ENCODE results near the gene TPR. TPM values are rescaled to one million over a fixed set of nuclear protein-coding genes. Genes with fewer than 3 reads are reported as not detected.

TPR gene
- total RNA-seq, 1 donor from 2014 or later = 119 TPM

GRCh38 chr1:186301448-186301847 is 73.6 kb downstream of the TPR start:
- H4K20me1 ChIP-seq (ENCODE audit: low read depth) = no peaks in the 10 kb centered on the region
- H3K4me3 ChIP-seq = no peak overlapping the region
- H3K9ac ChIP-seq = no peak overlapping the region
- Mint-ChIP-seq H3K4me3 (no peak overlapping the region), H3K4me1 (no peaks in the 10 kb centered on the region), H3K36me3 (no peaks in the 10 kb centered on the region), H3K9me3 (no peaks in the 10 kb centered on the region), H3K27me3 (ENCODE audit: insufficient read depth, low read depth) (no peaks in the 10 kb centered on the region), H3K27ac (no peak overlapping the region)
- no peak overlapping the region for H3K27ac ChIP-seq
- H3K4me2 ChIP-seq = no peak overlapping the region
- TF ChIP-seq CTCF (IDR thresholded peaks at IDR 0.05) = no peak
- TF ChIP-seq EZH2phosphoT487 (IDR thresholded peaks at IDR 0.05) = no peak
- no peak for TF ChIP-seq EZH2 (IDR thresholded peaks at IDR 0.05)
- no peaks in the 10 kb centered on the region for H3K27me3 ChIP-seq
- H3K9me3 ChIP-seq (ENCODE audit: low read depth) = no peaks in the 10 kb centered on the region
- H3K79me2 ChIP-seq (ENCODE audit: low read depth) = no peaks in the 10 kb centered on the region
- H3K4me1 ChIP-seq = no peaks in the 10 kb centered on the region
- H3K36me3 ChIP-seq = no peaks in the 10 kb centered on the region
- no peak overlapping the region for H2AFZ ChIP-seq (replicated peaks)
- no peak for DNase-seq (ENCODE audit: low spot score)
- H3F3A ChIP-seq (ENCODE audit: low read depth) = no peaks in the 10 kb centered on the region

GRCh38 chr1:186300056-186300455 is 75.0 kb downstream of the TPR start:
- H3K79me2 ChIP-seq (ENCODE audit: low read depth) = no peaks in the 10 kb centered on the region
- Mint-ChIP-seq H3K36me3 (no peaks in the 10 kb centered on the region), H3K4me3 (no peak overlapping the region), H3K9me3 (no peaks in the 10 kb centered on the region), H3K4me1 (no peaks in the 10 kb centered on the region), H3K27ac (no peak overlapping the region), H3K27me3 (ENCODE audit: insufficient read depth, low read depth) (no peaks in the 10 kb centered on the region)
- no peak overlapping the region for H3K4me2 ChIP-seq
- H3K9me3 ChIP-seq (ENCODE audit: low read depth) = no peaks in the 10 kb centered on the region
- no peak for TF ChIP-seq EZH2 (IDR thresholded peaks at IDR 0.05)
- TF ChIP-seq CTCF (IDR thresholded peaks at IDR 0.05) = no peak
- no peak for TF ChIP-seq EZH2phosphoT487 (IDR thresholded peaks at IDR 0.05)
- H2AFZ ChIP-seq (replicated peaks) = no peak overlapping the region
- DNase-seq (ENCODE audit: low spot score) = no peak
- no peaks in the 10 kb centered on the region for H3K36me3 ChIP-seq
- H3K27ac ChIP-seq = no peak overlapping the region
- H3K9ac ChIP-seq = no peak overlapping the region
- H3K27me3 ChIP-seq = no peaks in the 10 kb centered on the region
- no peaks in the 10 kb centered on the region for H4K20me1 ChIP-seq (ENCODE audit: low read depth)
- H3K4me3 ChIP-seq = no peak overlapping the region
- H3K4me1 ChIP-seq = no peaks in the 10 kb centered on the region
- no peaks in the 10 kb centered on the region for H3F3A ChIP-seq (ENCODE audit: low read depth)

- H3K9me3 ChIP-seq (ENCODE audit: low read depth) = no peaks in the 10 kb centered on the region
- Mint-ChIP-seq H3K36me3 (no peaks in the 10 kb centered on the region), H3K27ac (no peak overlapping the region), H3K4me3 (no peak overlapping the region), H3K9me3 (no peaks in the 10 kb centered on the region), H3K4me1 (no peaks in the 10 kb centered on the region), H3K27me3 (ENCODE audit: insufficient read depth, low read depth) (no peaks in the 10 kb centered on the region)
- H3K36me3 ChIP-seq = no peaks in the 10 kb centered on the region
- H3K9ac ChIP-seq = no peak overlapping the region
- no peaks in the 10 kb centered on the region for H3K79me2 ChIP-seq (ENCODE audit: low read depth)
- no peak overlapping the region for H2AFZ ChIP-seq (replicated peaks)
- H3K27me3 ChIP-seq = no peaks in the 10 kb centered on the region
- TF ChIP-seq EZH2phosphoT487 (IDR thresholded peaks at IDR 0.05) = no peak
- TF ChIP-seq EZH2 (IDR thresholded peaks at IDR 0.05) = no peak
- no peak for TF ChIP-seq CTCF (IDR thresholded peaks at IDR 0.05)
- H3K4me2 ChIP-seq = no peak overlapping the region
- H3K27ac ChIP-seq = no peak overlapping the region
- H3K4me3 ChIP-seq = no peak overlapping the region
- no peaks in the 10 kb centered on the region for H3F3A ChIP-seq (ENCODE audit: low read depth)
- no peaks in the 10 kb centered on the region for H4K20me1 ChIP-seq (ENCODE audit: low read depth)
- H3K4me1 ChIP-seq = no peaks in the 10 kb centered on the region
- DNase-seq (ENCODE audit: low spot score) = no peak
These were observed 75.5 kb downstream of the TPR start for GRCh38 chr1:186299570-186299969.
